Type B pancreatic cell (in vitro differentiated cells): Measurements from ENCODE around the gene ATP8B1. TPM values are rescaled to one million over a fixed set of nuclear protein-coding genes. Genes with fewer than 3 reads are reported as not detected.
"Not testable (repeated sequence)": the region's sequence is repeated elsewhere in the genome, so short reads cannot be mapped to it uniquely, and the experiment has no call there.

Experiments used
- DNase-seq: peaks from one replicate; pipeline ENCODE4 v3.0.0; 2021; ENCODE audit warnings: mixed read lengths; ENCODE audit not compliant: unreplicated experiment; ENCODE audit errors: extremely low spot score
- H3K27ac Mint-ChIP-seq: 2 replicates; pipeline ENCODE4 v1.8.0; 2021; ENCODE audit warnings: mild to moderate bottlenecking, mixed read lengths
- H3K27me3 Mint-ChIP-seq: 2 replicates; pipeline ENCODE4 v1.8.0; 2021; ENCODE audit warnings: mixed read lengths
- H3K36me3 Mint-ChIP-seq: 2 replicates; pipeline ENCODE4 v1.8.0; 2021; ENCODE audit warnings: mixed read lengths
- H3K4me1 Mint-ChIP-seq: one replicate; pipeline ENCODE4 v1.8.0; 2021; ENCODE audit warnings: mixed read lengths; ENCODE audit not compliant: unreplicated experiment
- H3K4me3 Mint-ChIP-seq: 2 replicates; pipeline ENCODE4 v1.8.0; 2021; ENCODE audit warnings: mild to moderate bottlenecking, mixed read lengths
- H3K9me3 Mint-ChIP-seq: 2 replicates; pipeline ENCODE4 v1.8.0; 2021; ENCODE audit warnings: mixed read lengths
- total RNA-seq: library from RNA; stranded (reverse); gene quantifications from 2 replicates; pipeline ENCODE4 v1.2.1, GENCODE V29; 2021; ENCODE audit warnings: low replicate concordance
- TF ChIP-seq, protein P1 (sequence below): fragments of 200-600 bp; sonication (generic); conservative IDR thresholded peaks from 2 replicates; pipeline ENCODE4 v1.5.0; 2021; ENCODE audit warnings: antibody characterized with exemption, mild to moderate bottlenecking

ATP8B1 gene
- total RNA-seq, 1 donor from 2014 or later: 21.7 TPM

DNA sequence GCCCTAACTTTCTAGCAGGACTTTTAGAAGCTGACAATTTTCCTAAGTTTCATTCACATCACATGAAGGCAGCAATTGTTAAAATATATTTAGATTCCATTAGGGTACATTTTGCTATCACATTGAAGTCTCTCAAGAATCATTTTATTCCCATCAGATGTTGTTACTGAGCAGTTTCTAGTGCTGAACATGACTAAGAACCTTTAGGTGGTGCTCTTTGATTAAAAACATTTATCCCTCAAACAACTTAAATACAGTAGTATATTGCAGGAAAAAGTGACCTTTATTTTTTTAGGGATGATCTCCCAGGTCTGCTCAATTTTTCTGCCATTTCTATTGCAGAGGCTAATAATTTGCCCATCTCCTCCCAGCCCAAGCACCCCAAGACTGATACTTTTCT, 158.6 kb downstream of the ATP8B1 start:
- H3K36me3 Mint-ChIP-seq: peaks cover 22% of the 10 kb centered on the region

DNA sequence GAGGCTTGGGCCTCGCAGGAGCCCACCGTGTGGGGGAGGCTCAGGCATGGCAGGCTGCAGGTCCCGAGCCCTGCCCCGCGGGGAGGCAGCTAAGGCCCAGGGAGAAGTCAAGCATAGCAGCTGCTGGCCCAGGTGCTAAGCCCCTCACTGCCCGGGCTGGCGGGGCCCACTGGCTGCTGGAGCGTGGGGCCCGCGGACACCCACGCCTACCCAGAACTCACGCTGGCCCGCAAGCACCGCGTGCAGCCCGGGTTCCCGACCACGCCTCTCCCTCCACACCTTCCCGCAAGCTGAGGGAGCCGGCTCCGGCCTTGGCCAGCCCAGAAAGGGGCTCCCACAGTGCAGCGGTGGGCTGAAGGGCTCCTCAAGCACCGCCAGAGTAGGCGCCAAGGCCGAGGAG, 159.4 kb downstream of the ATP8B1 start:
- H3K36me3 Mint-ChIP-seq: peaks cover 23% of the 10 kb centered on the region
- not testable (repeated sequence) for H3K4me3 Mint-ChIP-seq, H3K4me1 Mint-ChIP-seq, DNase-seq, H3K27ac Mint-ChIP-seq, H3K27me3 Mint-ChIP-seq, H3K9me3 Mint-ChIP-seq

More for the DNA sequence above, 158.6 kb downstream of the ATP8B1 start:
- no peak overlapping the region for H3K27ac Mint-ChIP-seq
- no peaks in the 10 kb centered on the region for H3K27me3 Mint-ChIP-seq
- no peaks in the 10 kb centered on the region for H3K9me3 Mint-ChIP-seq
- no peak for DNase-seq
- H3K4me1 Mint-ChIP-seq: no peaks in the 10 kb centered on the region
- TF ChIP-seq, protein P1, sequence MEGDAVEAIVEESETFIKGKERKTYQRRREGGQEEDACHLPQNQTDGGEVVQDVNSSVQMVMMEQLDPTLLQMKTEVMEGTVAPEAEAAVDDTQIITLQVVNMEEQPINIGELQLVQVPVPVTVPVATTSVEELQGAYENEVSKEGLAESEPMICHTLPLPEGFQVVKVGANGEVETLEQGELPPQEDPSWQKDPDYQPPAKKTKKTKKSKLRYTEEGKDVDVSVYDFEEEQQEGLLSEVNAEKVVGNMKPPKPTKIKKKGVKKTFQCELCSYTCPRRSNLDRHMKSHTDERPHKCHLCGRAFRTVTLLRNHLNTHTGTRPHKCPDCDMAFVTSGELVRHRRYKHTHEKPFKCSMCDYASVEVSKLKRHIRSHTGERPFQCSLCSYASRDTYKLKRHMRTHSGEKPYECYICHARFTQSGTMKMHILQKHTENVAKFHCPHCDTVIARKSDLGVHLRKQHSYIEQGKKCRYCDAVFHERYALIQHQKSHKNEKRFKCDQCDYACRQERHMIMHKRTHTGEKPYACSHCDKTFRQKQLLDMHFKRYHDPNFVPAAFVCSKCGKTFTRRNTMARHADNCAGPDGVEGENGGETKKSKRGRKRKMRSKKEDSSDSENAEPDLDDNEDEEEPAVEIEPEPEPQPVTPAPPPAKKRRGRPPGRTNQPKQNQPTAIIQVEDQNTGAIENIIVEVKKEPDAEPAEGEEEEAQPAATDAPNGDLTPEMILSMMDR: no peak
- no peak overlapping the region for H3K4me3 Mint-ChIP-seq

DNA sequence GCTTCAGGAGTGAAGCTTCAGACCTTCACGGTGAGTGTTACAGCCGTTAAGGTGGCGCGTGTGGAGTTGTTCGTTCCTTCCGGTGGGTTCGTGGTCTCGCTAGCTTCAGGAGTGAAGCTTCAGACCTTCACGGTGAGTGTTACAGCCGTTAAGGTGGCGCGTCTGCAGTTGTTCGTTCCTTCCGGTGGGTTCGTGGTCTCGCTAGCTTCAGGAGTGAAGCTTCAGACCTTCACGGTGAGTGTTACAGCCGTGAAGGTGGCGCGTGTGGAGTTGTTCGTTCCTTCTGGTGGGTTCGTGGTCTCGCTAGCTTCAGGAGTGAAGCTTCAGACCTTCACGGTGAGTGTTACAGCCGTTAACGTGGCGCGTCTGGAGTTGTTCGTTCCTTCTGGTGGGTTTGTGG, 160.7 kb downstream of the ATP8B1 start:
- not testable (repeated sequence) for H3K9me3 Mint-ChIP-seq, H3K27ac Mint-ChIP-seq, H3K4me3 Mint-ChIP-seq, H3K4me1 Mint-ChIP-seq, DNase-seq, H3K27me3 Mint-ChIP-seq
- peaks cover 25% of the 10 kb centered on the region for H3K36me3 Mint-ChIP-seq

DNA sequence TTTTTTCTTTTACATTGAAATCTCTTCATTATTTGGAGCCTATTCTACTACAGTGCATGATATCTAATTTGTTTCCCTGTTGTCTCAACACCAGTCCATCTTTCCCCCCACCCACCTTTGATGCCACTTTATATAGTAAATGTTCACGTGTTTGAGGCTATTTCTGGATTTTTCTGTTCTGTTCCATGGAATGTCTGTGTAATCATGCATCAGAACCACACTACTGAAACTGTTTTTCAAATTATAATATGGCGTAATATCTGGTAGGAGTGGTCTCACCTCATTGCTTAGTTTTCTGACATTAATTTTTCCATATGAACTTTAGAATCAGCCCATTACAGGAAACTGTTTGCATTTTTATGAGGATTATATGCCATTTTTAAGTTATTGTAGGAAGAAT, 162.4 kb downstream of the ATP8B1 start:
- no peak for DNase-seq
- Mint-ChIP-seq H3K4me1 (no peaks in the 10 kb centered on the region), H3K27me3 (no peaks in the 10 kb centered on the region), H3K4me3 (no peak overlapping the region), H3K27ac (no peak overlapping the region), H3K9me3 (no peaks in the 10 kb centered on the region), H3K36me3 (peaks cover 25% of the 10 kb centered on the region)
- TF ChIP-seq, protein P1: no peak

DNA sequence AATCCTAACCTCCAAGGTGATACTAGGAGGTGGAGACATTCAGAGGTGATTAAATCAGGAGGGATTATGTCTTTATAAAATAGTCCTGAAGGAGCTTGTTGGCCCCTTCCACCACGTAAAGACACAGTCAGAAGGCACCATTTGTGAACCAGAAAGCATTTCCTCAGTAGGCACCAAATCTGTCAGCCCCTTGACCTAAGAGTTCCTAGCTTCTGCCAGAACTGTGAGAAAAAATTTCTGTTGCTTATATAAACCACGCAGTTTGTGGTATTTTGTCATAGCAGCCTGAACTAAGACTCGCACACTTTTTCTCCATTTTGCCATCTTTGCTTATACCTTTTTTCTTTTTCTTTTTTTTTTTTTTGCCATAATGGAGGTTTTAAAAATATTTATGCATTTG, 162.9 kb downstream of the ATP8B1 start:
- Mint-ChIP-seq H3K9me3 (no peaks in the 10 kb centered on the region), H3K4me1 (peaks cover 4% of the 10 kb centered on the region), H3K36me3 (peaks cover 25% of the 10 kb centered on the region), H3K4me3 (no peak overlapping the region), H3K27me3 (no peaks in the 10 kb centered on the region), H3K27ac (no peak overlapping the region)
- TF ChIP-seq, protein P1: no peak
- DNase-seq: no peak

DNA sequence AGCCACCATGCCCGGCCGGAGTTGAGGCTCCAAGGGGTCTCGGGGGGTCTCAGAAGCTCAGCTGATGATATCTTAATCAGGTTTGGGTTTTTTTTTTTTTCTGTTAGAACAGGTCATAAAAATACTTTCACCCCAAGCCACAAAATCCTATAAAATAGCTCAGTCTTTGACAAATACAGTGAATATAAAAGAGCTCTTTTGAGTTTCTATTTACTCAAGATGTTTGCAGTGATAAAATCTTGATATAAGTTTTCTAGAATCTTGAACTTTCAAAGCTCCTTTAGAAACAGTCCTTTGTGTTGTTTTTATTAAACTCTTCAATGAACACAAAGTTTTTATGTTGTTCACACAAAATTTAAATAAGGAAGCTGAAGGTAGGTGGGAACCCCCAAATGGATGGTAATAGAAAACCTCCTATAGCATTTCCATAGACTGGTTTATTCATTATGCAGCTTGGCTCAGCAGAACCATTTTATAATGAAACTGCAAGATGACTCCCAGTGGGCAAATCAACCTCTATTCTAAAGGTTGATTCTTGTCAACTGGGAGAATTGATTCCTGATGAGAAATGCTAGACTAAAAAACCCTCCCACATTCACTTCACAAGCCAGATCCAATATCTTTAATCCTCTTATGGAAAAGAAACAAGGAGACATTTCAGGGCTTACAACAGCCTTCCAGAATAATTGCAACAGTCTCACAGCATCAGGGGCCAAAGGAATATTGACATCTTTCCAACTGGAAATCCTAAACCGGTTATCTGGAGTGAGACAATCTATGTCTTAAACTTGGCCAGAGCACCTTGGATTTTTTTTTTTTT, 167.9 kb downstream of the ATP8B1 start:
- TF ChIP-seq, protein P1: no peak
- H3K4me3 Mint-ChIP-seq: no peak overlapping the region
- H3K27me3 Mint-ChIP-seq: no peaks in the 10 kb centered on the region
- DNase-seq: no peak
- peaks cover 13% of the 10 kb centered on the region for H3K4me1 Mint-ChIP-seq
- peaks cover 8% of the 10 kb centered on the region for H3K36me3 Mint-ChIP-seq
- no peak overlapping the region for H3K27ac Mint-ChIP-seq
- H3K9me3 Mint-ChIP-seq: no peaks in the 10 kb centered on the region
